Muscle of back (tissue), 13 donors: ENCODE measurements around the gene ESX1. TPM values are rescaled to one million over a fixed set of nuclear protein-coding genes. Genes with fewer than 3 reads are reported as not detected.
"Not testable (repeated sequence)": the region's sequence is repeated elsewhere in the genome, so short reads cannot be mapped to it uniquely, and the experiment has no call there.

ENCODE experiments used
- DNase-seq, 3 donors: peaks; one replicate each; pipeline versions ENCODE4 v3.0.0 to v3.0.0-alpha.2; 2013
- long read RNA-seq, 9 donors: transcript quantifications; one replicate each; lab custom pipeline, GENCODE V29; 2026
- polyA plus RNA-seq, 10 donors: library from polyadenylated mRNA; unstranded; fragments of 120-200 nt; gene quantifications; one replicate each; pipeline ENCODE4 v1.2.1, GENCODE V29; 2013; ENCODE audit not compliant: insufficient read length in 10 of 10

Gene ESX1
- under 1 TPM in 2 of 10 donors, not detected in 8; 0.08 to 0.14 TPM for polyA plus RNA-seq
- long read RNA-seq, donor 1: 0 reads
- long read RNA-seq, donor 2: 0 reads
- long read RNA-seq, donor 3: 0 reads
- long read RNA-seq, donor 4: 0 reads
- long read RNA-seq, donor 5: 0 reads
- long read RNA-seq, donor 6: 0 reads
- long read RNA-seq, donor 7: 0 reads
- long read RNA-seq, donor 8: 0 reads
- long read RNA-seq, donor 9: 0 reads

GRCh38 chrX:104254442-104255115 lies at the start of gene ESX1:
Gene ESX1 (minus strand): TSS chrX:104254933. CDS start chrX:104254849, 84 bp downstream.
- DNase-seq: peak in 1 of 3 donors; percentile 20

DNA sequence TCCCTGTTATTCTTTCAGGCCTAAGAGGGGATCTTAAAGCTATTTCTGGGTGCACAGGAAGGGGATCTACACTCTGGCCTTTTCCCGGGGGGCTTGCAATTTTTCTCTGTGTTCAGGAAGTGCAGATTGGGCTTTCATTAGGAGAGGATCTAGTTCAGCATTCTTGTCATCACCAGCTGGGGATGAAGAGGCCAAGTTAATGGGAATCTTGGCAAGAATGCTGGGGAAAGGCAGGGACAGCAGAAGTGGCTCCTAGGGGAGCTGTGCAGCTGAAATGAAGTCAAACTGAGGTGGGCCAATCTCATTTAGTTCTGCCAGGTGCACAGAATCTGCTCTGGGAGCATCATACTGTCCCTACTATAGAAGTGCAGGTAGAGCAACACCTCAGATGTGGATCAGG lies 40.9 kb upstream of the ESX1 start:
- DNase-seq: peak in 1 of 3 donors; percentile 56

- no peak for DNase-seq
These were observed 34.2 kb upstream of the ESX1 start for GRCh38 chrX:104288961-104289360.

GRCh38 chrX:104288269-104288668 lies 33.5 kb upstream of the ESX1 start:
- DNase-seq: no peak

- no peak for DNase-seq
These were observed 30.5 kb upstream of the ESX1 start for GRCh38 chrX:104285201-104285600.

DNA sequence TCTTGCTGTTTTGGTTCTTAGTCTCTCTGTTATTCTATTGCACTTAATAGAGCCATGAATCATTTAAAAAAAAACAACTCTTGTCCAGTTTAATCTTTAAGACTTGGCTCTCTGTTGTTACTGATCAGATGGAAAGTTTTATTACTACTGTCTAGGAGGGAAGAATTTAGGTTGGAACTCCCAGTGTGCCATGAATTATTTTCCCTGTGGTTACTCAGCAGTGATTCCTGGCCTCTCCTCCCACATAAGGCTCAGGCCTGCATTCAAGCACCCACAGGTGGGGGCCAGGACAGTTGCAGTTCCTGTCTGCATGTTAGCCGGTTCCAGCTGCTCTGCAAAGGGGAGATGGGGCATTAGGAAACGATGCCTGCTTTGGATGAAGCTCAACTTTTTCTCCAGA lies 29.8 kb upstream of the ESX1 start:
- DNase-seq: peak in 1 of 3 donors; percentile 11

- peak; percentile 28 to 66 (median 42) for DNase-seq
These were observed 27.5 kb upstream of the ESX1 start for GRCh38 chrX:104282166-104282725.

DNA sequence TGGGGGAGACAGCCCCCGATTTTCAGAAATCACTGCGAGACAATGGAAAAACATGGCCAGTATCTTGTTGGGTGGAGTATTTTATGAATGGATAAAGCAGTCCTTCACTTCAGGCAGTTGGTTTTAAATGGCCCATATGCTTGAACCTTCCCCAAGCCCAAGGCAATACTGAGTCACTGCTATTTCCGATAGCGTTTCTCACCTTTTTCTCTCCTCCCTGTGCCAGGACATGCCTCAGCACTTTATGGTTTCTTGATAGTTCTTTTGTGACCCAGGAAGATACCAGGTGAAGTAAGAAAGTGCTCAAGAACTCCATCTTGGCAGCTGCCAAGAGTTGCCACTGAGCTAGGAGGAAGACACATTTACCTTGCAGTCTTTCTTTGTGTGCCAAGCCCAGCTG lies 26.8 kb upstream of the ESX1 start:
- no peak for DNase-seq

DNA sequence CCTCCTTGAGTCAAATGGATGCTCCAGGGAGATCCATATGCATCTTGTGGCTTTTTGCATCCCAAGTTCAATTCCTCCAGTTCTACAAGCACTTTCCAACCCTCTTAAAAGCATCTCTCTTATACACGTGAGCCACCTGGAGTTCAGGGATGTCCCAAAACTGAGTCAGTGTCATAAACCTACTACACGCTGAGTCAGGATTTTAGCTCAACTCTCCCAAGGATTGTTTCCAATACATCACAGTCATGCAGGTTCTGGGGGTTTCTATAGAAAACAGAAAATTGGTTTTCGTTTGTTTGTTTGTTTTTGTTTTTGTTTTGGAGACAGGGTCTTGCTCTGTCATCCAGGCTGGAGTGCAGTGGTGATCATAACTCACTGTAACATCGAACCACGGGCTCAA lies 25.9 kb upstream of the ESX1 start:
- no peak for DNase-seq

DNA sequence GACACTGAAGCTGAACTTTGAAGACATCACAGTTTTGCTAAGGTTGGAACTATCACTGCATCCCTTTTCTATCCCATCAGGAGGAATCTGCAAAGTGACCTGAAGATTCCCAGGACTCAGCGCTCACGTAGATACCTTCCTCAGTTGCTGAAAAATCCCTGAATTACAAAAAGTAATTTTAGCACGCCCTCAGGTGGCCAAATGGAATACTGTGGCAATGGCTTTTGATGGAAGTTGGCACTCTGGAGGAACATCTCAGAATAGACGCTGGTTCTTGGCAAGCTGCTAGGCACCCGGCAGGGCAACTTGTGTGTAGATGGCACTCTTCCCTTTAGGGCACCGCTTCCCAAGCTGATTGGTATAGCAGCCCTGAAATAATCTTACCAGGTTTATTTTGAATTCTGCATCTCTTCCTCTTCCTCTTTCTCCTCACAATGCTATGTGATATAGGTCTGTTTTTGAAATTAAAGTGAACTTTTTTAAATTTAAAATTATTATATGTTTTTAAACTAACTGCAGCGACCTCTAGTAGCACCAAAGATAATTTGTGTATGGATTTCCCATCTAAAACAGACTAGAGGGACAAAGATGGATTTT lies 16.3 kb upstream of the ESX1 start:
- peak in 2 of 3 donors; percentile 31 to 54 for DNase-seq

- DNase-seq: no peak
These were observed 15.5 kb upstream of the ESX1 start for GRCh38 chrX:104270212-104270611.

- DNase-seq: peak in 1 of 3 donors; percentile 5
These were observed 732 bp upstream of the ESX1 start for GRCh38 chrX:104255465-104255864.

GRCh38 chrX:104253567-104254441 lies 929 bp downstream of the ESX1 start:
- peak in 1 of 3 donors; percentile 17 for DNase-seq

GRCh38 chrX:104250470-104250869 lies 4.3 kb downstream of the ESX1 start:
- no peak for DNase-seq

DNA sequence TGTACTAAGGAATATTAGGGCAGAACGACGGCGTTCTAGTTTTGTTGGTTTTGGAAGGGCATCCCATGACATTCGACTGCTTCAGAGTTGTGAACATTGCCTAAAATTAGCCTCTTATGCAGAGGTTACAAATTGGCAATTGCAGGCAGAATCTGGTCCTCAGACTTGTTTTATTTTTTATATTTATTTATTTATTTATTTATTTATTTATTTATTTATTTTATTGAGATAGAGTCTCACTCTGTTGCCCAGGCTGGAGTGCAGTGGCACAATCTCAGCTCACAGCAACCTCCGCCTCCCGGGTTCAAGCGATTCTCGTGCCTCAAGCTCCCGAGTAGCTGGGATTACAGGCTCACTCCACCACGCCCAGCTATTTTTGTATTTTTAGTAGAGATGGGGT lies 24.7 kb downstream of the ESX1 start:
- DNase-seq: not testable (repeated sequence)

DNA sequence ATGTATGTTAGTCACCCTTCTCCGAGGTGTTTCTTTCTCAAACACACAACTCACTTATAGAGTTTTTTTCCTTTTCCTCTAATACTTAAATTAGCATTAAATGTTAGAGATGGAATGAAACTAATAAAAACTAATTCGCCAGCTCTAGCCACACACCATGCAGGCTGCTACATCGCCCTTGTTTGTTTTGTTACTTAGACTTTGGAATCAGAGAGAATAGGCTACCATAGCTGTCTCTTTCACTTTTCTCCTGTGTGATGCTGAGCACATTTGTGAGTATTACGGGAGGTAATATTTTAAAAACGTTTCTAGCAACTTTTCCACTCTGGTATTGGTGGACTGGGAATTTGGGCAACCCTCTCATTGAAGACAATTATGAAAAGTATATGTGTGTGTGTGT lies 43.5 kb downstream of the ESX1 start:
- DNase-seq: no peak

- no peak for DNase-seq
These were observed 49.2 kb downstream of the ESX1 start for GRCh38 chrX:104205548-104205947.
